Hematopoietic multipotent progenitor cell treated with erythropoietin and hydrocortisone succinate and interleukin-3 and kit ligand, for 6 days (in vitro differentiated cells): ENCODE data around the gene BOD1.

Experiments
- DNase-seq: peaks from one replicate; pipeline ENCODE4 v3.0.0-alpha.2; 2015

BOD1 gene

GRCh38 chr5:173616577-173617118 lies at the start of gene BOD1:
Gene BOD1 (minus strand): TSS chr5:173616650. CDS start chr5:173616436, 214 bp downstream.
- DNase-seq = peak; percentile 99

GRCh38 chr5:173665326-173665725 lies 48.9 kb upstream of the BOD1 start:
- DNase-seq = no peak

GRCh38 chr5:173664154-173664526 lies 47.7 kb upstream of the BOD1 start:
- peak; percentile 73 for DNase-seq

GRCh38 chr5:173663352-173664153 lies 47.1 kb upstream of the BOD1 start:
- DNase-seq = no peak

- DNase-seq = no peak
These were observed 46.3 kb upstream of the BOD1 start for GRCh38 chr5:173662581-173663351.

- no peak for DNase-seq
These were observed 44.2 kb upstream of the BOD1 start for GRCh38 chr5:173660481-173661280.

GRCh38 chr5:173659423-173659822 lies 43.0 kb upstream of the BOD1 start:
- DNase-seq = no peak

- DNase-seq = no peak
These were observed 41.4 kb upstream of the BOD1 start for GRCh38 chr5:173657741-173658356.

- DNase-seq = no peak
These were observed 38.8 kb upstream of the BOD1 start for GRCh38 chr5:173655196-173655797.

- DNase-seq = no peak
These were observed 37.5 kb upstream of the BOD1 start for GRCh38 chr5:173653822-173654523.

- peak; percentile 26 for DNase-seq
These were observed 31.9 kb upstream of the BOD1 start for GRCh38 chr5:173648308-173648866.

GRCh38 chr5:173646692-173647091 lies 30.2 kb upstream of the BOD1 start:
- DNase-seq = no peak

- no peak for DNase-seq
These were observed 29.6 kb upstream of the BOD1 start for GRCh38 chr5:173645890-173646574.

GRCh38 chr5:173645437-173645807 lies 29.0 kb upstream of the BOD1 start:
- DNase-seq = no peak

GRCh38 chr5:173644673-173645436 lies 28.4 kb upstream of the BOD1 start:
- no peak for DNase-seq

- DNase-seq = no peak
These were observed 27.5 kb upstream of the BOD1 start for GRCh38 chr5:173643964-173644363.

- DNase-seq = no peak
These were observed 26.5 kb upstream of the BOD1 start for GRCh38 chr5:173642895-173643481.

- no peak for DNase-seq
These were observed 25.9 kb upstream of the BOD1 start for GRCh38 chr5:173642191-173642816.
